HG03103 (cell line): ENCODE results near the gene AKAP13.
"Not testable (repeated sequence)": the region's sequence is repeated elsewhere in the genome, so short reads cannot be mapped to it uniquely, and the experiment has no call there.

Experiments
- ATAC-seq: cut with Tn5 transposase; IDR thresholded peaks from one replicate; pipeline ENCODE4 v1.9.1; 2021; ENCODE audit warnings: low read depth; ENCODE audit not compliant: unreplicated experiment

The AKAP13 gene

GRCh38 chr15:85582131-85583079 is 202.0 kb downstream of the AKAP13 start:
- peak; percentile 45 for ATAC-seq

DNA sequence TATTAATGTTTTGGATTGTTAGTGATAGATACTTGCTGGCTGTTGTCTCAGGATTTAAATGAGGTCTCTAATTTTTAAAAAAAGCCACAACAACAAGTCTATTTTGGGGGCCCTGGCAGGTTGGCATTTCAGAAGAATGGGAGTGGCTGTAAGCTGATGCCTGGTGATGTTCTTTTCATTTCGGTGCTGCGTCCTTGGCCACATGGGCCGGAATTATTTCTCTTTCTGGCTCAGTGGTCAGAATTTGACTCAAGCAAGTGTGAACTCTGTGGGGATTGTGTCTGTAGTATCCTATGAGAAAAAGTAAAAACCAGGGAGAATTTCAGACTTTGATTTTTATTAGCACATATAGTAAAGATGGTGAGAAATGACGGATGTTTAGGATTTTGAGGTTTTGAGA is 203.0 kb downstream of the AKAP13 start:
- ATAC-seq: no peak

- peak; percentile 39 for ATAC-seq
These were observed 203.6 kb downstream of the AKAP13 start for GRCh38 chr15:85583923-85584390.

GRCh38 chr15:85584872-85585271 is 204.5 kb downstream of the AKAP13 start:
- ATAC-seq: no peak

GRCh38 chr15:85586196-85586595 is 205.8 kb downstream of the AKAP13 start:
- not testable (repeated sequence) for ATAC-seq

GRCh38 chr15:85587707-85588411 is 207.5 kb downstream of the AKAP13 start:
- no peak for ATAC-seq

DNA sequence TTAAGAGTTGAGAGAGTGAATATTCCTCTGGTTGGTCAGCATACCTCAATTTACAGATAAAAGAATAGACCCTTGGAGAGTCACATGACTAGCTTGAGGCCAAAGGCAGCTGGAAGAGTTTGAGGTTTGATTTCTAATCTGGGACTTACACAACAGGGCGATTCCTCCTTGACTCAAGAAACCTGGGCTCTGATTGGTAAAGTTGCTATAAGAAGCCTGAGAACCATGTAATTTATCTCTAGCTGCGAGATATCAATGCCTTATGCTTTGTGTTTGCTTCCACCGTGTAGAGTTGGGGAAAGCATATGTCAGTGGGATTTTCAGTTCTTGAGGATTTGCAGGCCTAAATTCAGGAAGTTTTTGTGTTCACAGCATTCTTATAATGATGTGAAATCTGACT is 208.3 kb downstream of the AKAP13 start:
- no peak for ATAC-seq

DNA sequence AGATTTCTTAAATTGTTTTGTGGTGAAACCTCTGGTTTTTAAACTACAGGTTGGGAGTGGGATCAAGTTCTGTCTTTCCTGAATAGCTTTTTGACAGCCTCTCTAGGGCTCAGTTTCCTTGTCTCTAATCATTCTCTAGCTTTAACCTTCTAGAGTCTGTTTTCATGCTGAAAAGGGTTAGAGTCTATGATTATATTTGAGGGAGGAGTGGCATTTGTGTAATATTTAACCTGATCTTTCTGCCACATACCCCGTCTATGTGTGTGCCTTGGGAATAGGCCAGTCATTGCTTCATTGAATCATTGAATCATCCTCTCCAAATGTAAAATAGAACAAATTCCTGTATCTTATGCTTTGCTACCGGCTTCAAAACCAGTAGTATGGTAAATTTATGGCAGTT is 209.4 kb downstream of the AKAP13 start:
- ATAC-seq: no peak

GRCh38 chr15:85591622-85592021 is 211.2 kb downstream of the AKAP13 start:
- ATAC-seq: no peak

GRCh38 chr15:85592148-85592547 is 211.7 kb downstream of the AKAP13 start:
- ATAC-seq: no peak

DNA sequence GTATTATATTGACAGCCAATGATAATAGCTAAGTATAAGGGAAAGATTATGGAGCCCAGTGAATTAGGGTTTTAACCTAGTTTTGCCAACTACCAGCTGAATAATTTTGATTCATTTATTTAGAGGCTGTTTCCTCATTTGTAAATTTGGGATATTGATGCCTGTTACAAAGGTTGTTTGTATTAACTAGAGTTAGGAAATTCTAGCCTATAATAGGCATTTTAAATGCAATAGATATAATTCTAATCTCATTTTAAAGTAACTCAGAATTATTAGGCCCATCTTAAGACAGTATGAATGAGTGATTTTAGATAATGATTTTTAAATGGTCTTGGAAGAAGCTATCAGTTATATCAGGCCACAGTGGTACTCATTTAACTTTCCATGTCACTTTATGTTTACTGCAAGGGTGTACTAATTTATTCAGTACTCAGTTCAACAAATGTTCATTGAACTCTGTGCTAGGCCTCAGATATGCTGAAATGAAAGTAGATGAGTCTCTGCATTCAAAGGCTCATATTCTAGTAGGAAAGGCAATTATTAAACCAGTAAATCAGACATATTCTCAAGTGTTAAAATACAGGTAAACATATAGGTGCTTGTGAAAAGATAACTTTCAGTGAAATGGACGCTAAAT is 213.5 kb downstream of the AKAP13 start:
- ATAC-seq: no peak

GRCh38 chr15:85595804-85596536 is 215.6 kb downstream of the AKAP13 start:
- no peak for ATAC-seq

GRCh38 chr15:85597155-85597815 is 216.9 kb downstream of the AKAP13 start:
- no peak for ATAC-seq

GRCh38 chr15:85598219-85598618 is 217.8 kb downstream of the AKAP13 start:
- no peak for ATAC-seq

- ATAC-seq: no peak
These were observed 218.5 kb downstream of the AKAP13 start for GRCh38 chr15:85598718-85599398.

- ATAC-seq: no peak
These were observed 219.6 kb downstream of the AKAP13 start for GRCh38 chr15:85600001-85600400.

DNA sequence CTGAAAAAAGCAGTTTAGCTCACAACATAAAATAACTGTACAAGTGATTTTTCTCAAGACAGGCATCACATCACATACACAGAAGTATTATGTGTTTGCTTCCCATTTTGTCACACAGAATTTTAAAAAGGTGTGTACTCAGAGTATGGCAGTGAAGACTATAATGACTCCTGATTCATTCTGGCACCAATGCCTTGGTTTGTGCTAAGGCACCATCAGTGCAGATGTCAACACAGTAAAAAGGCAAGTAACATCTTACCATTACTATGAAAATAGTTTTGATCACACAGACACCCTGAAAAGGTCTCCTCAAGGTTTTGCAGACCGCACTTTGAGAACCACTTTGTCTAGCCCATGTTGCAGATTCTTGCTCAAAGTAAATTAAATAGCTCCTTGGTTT is 222.8 kb downstream of the AKAP13 start:
- no peak for ATAC-seq

- ATAC-seq: no peak
These were observed 223.3 kb downstream of the AKAP13 start for GRCh38 chr15:85603703-85604102.

DNA sequence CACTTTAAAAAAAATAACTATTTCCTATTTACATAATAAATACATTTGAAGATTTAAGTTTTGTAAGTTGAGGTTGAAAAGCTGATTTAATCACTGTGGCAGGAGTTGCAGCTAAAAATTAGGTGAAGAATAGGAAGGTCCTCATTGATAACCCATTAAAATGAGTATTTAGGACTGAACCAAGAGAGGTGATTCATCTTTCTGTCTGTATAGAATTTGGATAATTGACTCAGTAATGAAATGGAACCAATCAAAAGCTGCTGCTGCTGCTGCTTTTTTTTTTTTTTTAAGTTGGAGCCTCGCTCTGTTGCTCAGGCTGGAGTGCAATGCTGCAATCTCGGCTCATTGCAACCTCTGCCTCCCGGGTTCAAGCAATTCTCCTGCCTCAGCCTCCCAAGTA is 223.8 kb downstream of the AKAP13 start:
- ATAC-seq: no peak
